Heart left ventricle (tissue), 13 donors: ENCODE results near the gene SOX6.
"Not testable (repeated sequence)": the region's sequence is repeated elsewhere in the genome, so short reads cannot be mapped to it uniquely, and the experiment has no call there.

Source experiments
- POLR2A ChIP-seq, 2 donors: fragments of 450-650 bp; IDR thresholded peaks; one replicate each; pipeline ENCODE4 v1.6.1; 2017; ENCODE audit warnings: antibody characterized with exemption in 2 of 2, mild to moderate bottlenecking in 2 of 2, moderate library complexity in 2 of 2
- TF ChIP-seq, protein P1 (sequence below), 12 donors: fragments of 200-600 bp; sonication (generic) in 4 of 12; IDR thresholded peaks; one replicate each; pipeline versions ENCODE4 v1.5.0 to v1.8.0; 2018 to 2022; ENCODE audit warnings: antibody characterized with exemption in 12 of 12, mild to moderate bottlenecking in 5 of 12
- donor health status: ischemic (EF 13 %, LVEDD 7.1; RV severe dilation, severe dysfunction).
- donor health status: DM: no; HTN: yes; CAD: no.
- donor health status: DM: no; HTN: no; CAD: no.
- donor health status: ischemic (EF 25% LVEDD 6.9; RV normal size, moderate dysfunction).
- donor health status: ischemic (EF 25% LVEDD 5.7; RV mildly dilated, moderate dysfunction).
- donor health status: ischemic (EF 35%, LVEDD 5.7; RV mildly dilated, moderate dysfunction).
- donor health status: nonischemic (EF 11% LVEDD 7.7; RV severe dilation, severe dysfunction).
- donor health status: DM: yes; HTN: yes; CAD: no.
- donor health status: PGD.
- donor health status: ischemic (EF 29% LVEDD 5.4; RV normal size, mild dysfunction).
- donor health status: nonischemic (EF 23%, LVEDD 6.1; RV moderate dilation, normal function).

DNA sequence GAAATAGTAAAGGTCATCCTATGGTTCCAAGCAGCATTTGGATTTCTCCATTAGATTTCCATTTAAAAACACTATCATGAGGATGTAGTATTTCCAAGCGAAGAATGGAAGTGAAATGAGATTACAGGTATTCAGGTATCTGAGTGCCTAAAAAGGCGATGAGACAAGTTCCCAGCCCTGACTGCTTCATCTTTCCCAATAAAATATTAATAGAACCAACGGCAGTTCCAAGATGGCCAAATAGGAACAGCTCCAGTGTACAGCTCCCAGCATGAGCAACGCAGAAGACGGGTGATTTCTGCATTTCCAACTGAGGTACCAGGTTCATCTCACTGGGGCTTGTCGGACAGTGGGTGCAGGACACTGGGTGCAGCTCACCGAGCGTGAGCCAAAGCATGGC, 215.2 kb downstream of the SOX6 start:
- TF ChIP-seq, protein P1, sequence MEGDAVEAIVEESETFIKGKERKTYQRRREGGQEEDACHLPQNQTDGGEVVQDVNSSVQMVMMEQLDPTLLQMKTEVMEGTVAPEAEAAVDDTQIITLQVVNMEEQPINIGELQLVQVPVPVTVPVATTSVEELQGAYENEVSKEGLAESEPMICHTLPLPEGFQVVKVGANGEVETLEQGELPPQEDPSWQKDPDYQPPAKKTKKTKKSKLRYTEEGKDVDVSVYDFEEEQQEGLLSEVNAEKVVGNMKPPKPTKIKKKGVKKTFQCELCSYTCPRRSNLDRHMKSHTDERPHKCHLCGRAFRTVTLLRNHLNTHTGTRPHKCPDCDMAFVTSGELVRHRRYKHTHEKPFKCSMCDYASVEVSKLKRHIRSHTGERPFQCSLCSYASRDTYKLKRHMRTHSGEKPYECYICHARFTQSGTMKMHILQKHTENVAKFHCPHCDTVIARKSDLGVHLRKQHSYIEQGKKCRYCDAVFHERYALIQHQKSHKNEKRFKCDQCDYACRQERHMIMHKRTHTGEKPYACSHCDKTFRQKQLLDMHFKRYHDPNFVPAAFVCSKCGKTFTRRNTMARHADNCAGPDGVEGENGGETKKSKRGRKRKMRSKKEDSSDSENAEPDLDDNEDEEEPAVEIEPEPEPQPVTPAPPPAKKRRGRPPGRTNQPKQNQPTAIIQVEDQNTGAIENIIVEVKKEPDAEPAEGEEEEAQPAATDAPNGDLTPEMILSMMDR (IDR thresholded peaks at IDR 0.05) = not testable (repeated sequence)
- not testable (repeated sequence) for TF ChIP-seq POLR2A (IDR thresholded peaks at IDR 0.05)
